KBM-7 (cell line): Measurements from ENCODE around the gene TEAD1.

Source experiments
- DNase-seq: peaks from one replicate; pipeline ENCODE4 v3.0.0-alpha.2; 2015
- in situ Hi-C: fragments of 300-500 bp; cut with MboI; formaldehyde crosslinking; loops from 2 replicates; pipeline ENCODE4 v1.14.3; 2020; ENCODE audit warnings: low sequenced_read_pairs, low pct_unique_long_range_greater_than_20kb, mixed read lengths

The TEAD1 gene

GRCh38 chr11:12673924-12674570 lies at the start of gene TEAD1:
Gene TEAD1, plus strand, starts transcription at chr11:12674421.
- DNase-seq = peak; percentile 79
- in situ Hi-C loops = no loop called here

DNA sequence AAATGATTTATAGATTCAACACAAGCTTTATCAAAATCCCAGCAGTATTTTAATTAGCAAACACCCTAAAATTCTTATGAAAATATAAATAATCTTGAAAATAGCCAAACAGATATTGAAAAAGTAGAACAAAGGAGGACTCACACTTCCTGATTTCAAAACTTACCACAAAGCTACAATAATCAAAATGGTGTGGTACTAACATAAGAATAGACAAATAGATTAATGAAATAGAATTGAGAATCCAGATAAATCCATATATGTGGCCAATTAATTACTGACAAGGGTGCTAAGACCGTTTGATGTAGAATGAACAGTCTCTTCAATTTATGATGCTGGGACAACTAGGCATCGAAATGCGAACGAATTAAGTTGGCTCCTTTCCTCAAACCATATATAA lies 49.6 kb upstream of the TEAD1 start:
- in situ Hi-C loops = no loop called here
- no peak for DNase-seq

DNA sequence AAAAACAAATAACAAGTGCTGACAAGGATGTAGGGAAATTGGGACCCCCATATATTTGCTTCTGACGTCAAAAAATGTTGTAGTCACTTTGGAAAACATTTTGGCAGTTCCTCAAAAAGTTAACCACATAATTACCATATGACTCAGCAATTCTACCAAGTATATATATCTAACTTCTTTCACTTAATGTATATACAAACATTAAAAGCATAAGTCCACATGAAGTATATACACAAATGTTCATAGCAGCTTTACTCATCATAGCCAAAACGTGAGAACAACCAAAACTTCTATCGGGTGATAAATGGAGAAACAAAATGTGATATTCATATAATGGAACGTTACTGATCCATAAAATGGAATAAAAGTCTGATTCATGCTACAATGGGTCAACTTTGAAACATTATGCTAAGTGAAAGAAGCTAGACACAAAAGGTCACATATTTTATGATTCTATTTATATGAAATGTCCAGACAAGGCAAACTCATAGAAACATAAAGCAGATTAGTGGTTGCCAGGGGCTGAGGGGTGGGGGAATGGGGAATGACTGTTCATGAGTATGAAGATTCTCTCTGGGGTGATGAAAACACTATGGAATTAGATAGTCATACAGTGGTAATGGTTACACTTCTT lies 48.7 kb upstream of the TEAD1 start:
- peak; percentile 22 for DNase-seq
- in situ Hi-C loops = no loop called here

DNA sequence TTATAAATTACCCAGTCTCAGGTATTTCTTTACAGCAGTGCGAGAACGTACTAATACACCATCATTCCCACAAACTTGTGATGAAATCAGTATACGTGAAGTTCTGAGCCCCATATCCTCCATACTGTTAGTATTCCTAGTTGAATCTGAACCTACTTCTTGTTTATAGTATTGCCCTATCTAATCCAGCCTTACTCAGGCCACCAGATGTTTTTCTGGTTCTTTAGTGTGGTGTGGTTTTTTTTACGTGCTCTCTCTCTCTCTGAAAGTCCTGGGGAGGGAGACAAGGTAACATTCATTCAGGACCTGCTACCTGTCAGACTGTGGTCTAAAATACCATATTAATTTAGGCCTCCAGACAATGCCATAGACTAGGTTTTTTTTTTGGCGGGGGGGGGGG lies 47.6 kb upstream of the TEAD1 start:
- in situ Hi-C loops = no loop called here
- DNase-seq = no peak

GRCh38 chr11:12628314-12628713 lies 45.9 kb upstream of the TEAD1 start:
- DNase-seq = no peak
- in situ Hi-C loops = no loop called here

DNA sequence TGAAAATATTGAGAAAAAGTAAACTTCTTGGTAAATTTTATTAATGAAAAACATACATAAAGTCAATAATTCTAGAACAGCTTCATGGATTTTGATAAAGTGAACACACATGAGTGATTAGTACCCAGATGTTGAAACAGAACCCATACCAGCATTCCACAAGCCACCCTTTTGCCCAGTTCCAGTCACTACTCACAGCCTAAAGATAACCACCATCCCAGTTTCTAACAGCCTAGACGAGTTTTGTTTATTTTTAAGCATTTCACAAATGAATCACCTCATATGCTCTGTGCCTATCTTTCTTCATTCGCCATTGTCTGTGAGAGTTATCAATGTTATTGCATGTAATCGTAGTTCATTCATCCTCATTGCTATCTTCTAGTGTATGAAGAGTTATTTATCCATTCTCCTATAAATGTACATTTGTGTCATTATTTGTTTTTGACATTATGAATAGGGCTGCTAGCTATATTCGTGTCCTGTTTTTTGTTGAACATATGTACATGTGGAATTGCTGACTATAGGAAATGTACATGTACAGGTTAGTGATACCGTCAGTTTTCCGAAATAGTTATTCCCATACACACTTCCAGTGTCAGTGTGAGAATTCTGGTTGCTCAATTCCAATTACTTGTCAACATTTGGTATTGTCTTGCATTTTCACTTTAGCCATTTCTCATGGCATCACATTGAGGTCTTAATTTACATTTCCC lies 44.5 kb upstream of the TEAD1 start:
- in situ Hi-C loops = no loop called here
- no peak for DNase-seq

DNA sequence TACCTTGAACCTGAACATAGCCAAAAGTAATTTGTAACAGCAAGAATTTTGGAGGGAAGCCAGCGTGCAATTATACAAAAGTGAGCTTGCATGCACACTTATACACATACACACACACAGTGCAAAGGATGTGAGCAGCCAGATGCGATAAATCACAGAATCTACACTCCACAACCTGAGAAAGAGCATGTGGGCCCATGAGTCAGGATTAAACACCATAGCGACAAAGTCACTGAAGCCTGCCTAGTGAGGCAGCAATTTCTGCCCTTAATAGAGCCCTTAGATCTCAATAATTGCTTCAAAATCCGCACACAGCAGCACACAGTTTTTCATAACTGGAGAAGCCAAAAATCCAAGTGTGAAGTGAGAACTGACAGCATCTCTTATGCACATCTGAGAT lies 42.6 kb upstream of the TEAD1 start:
- no peak for DNase-seq
- in situ Hi-C loops = no loop called here

GRCh38 chr11:12634329-12634728 lies 39.9 kb upstream of the TEAD1 start:
- in situ Hi-C loops = no loop called here
- no peak for DNase-seq

DNA sequence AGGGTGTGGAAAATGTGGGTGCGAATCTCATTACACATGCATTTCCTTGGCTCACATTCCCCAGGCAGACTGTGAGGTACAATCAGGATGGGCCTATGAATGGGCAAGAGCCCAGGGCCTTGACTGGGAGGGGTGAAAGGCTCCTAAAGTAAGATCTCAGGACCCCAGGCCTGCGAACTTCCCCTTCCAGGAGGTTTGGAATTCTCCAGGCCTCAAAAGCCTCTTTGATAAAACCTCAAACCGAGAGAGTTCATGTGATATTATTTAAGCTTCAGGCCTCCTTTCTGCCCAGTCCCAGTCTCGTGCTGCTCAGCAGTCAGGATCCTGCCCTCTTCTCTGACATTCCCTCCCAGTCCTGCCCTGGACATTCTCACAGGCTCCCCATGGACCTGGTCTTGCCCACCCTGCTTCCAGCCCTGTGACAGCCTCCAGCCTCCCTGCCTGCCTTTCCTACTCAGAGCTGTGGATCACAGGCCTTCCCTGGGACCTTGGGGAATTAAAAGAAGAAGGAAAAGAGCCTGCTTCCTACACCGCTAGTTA lies 37.3 kb upstream of the TEAD1 start:
- no peak for DNase-seq
- in situ Hi-C loops = no loop called here

GRCh38 chr11:12639388-12639787 lies 34.8 kb upstream of the TEAD1 start:
- in situ Hi-C loops = no loop called here
- no peak for DNase-seq

DNA sequence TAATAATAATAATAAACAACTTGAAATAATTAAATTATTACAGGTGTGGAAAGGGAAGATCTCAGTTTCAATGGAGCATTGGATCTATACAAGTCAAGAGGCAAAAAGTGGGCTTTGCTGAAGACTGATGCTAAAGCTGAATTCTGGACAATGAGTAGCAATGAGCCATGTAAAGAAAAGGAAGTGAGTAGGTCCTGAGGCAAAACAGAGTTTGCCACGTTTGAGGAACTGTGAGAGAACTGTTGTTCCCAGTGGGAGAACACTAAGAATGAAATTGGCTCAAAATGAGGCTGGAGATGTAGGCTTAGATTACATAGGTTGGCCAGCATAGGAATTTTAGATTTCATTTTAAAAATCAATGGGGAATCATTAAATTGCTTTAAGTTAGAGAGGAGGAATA lies 33.9 kb upstream of the TEAD1 start:
- in situ Hi-C loops = no loop called here
- DNase-seq = no peak

GRCh38 chr11:12640926-12641849 lies 33.0 kb upstream of the TEAD1 start:
- no peak for DNase-seq
- in situ Hi-C loops = no loop called here

DNA sequence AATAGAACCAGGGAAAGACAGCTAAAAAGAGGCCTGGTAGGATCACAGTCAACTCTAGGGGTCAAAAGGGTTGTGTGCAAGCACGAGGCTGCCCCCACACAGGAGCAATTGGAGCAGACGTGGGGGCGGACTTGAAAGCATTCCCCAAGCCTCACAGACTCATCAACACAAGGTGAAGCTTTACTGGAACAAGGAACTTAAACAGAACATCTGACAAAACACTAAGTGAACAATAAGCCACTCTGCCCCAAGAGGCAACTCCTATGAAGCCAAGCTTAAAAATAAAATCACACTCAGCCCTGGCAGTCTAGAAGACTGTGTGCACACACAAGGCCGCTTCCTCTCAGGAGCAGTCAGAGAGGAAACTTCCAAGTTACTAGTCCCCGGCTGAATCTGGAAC lies 32.2 kb upstream of the TEAD1 start:
- in situ Hi-C loops = no loop called here
- no peak for DNase-seq

GRCh38 chr11:12642806-12643428 lies 31.3 kb upstream of the TEAD1 start:
- DNase-seq = no peak
- in situ Hi-C loops = no loop called here

- in situ Hi-C loops = no loop called here
- DNase-seq = no peak
Observed at GRCh38 chr11:12646478-12646877, 27.7 kb upstream of the TEAD1 start.

- in situ Hi-C loops = no loop called here
Observed at GRCh38 chr11:12653729-12654128, 20.5 kb upstream of the TEAD1 start.

DNA sequence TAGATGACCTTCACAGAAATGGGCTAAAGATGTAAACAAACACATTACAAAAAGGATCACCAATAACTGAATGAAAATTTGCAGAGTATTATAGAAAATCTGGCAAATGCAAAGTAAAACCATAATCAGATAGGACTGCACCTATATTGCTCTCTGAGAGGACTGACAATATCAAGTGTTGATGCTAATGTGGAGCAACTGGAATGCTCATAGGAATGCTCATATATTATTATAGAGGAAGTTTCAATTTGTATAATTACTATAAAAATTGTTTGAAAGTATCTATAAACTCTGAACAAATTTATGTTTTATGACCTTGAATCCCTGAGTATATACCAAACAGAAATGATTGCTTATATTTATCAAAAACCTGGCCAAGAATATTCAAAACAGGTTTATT lies 18.4 kb upstream of the TEAD1 start:
- no peak for DNase-seq
- in situ Hi-C loops = no loop called here

More at GRCh38 chr11:12653729-12654128, 20.5 kb upstream of the TEAD1 start:
- no peak for DNase-seq

- in situ Hi-C loops = no loop called here
- no peak for DNase-seq
Observed at GRCh38 chr11:12657336-12657735, 16.9 kb upstream of the TEAD1 start.

DNA sequence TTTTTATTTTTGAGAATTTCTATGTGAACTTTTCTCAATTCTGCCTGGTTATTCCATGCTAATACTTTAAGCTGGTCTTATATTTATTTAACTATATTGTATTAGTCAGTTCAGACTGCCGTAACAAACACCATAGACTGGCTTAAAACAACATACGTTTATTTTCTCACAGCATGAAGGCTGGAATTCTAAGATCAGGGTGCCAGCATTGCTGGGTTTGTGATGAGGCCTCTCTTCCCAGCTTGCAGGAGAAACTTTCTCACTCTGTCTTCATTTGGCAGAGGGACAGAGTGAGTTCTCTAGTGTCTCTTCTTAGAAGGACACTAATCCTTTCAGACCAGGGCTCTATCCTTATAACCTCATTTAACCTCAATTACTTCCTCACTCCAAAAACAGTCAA lies 16.2 kb upstream of the TEAD1 start:
- in situ Hi-C loops = no loop called here
- DNase-seq = no peak
